GM12872 (cell line): ENCODE results near the gene PLA2G4E.

ENCODE experiments used
- TF ChIP-seq, protein P1 (sequence below): IDR thresholded peaks from 3 replicates; pipeline ENCODE4 v1.5.1; 2011; ENCODE audit warnings: low read depth, mild to moderate bottlenecking, low read length, moderate library complexity; ENCODE audit not compliant: insufficient read depth

The PLA2G4E gene

GRCh38 chr15:41932511-41933289 is 88.1 kb downstream of the PLA2G4E start:
- TF ChIP-seq, protein P1, sequence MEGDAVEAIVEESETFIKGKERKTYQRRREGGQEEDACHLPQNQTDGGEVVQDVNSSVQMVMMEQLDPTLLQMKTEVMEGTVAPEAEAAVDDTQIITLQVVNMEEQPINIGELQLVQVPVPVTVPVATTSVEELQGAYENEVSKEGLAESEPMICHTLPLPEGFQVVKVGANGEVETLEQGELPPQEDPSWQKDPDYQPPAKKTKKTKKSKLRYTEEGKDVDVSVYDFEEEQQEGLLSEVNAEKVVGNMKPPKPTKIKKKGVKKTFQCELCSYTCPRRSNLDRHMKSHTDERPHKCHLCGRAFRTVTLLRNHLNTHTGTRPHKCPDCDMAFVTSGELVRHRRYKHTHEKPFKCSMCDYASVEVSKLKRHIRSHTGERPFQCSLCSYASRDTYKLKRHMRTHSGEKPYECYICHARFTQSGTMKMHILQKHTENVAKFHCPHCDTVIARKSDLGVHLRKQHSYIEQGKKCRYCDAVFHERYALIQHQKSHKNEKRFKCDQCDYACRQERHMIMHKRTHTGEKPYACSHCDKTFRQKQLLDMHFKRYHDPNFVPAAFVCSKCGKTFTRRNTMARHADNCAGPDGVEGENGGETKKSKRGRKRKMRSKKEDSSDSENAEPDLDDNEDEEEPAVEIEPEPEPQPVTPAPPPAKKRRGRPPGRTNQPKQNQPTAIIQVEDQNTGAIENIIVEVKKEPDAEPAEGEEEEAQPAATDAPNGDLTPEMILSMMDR, result no peak

GRCh38 chr15:41932101-41932500 is 88.7 kb downstream of the PLA2G4E start:
- TF ChIP-seq, protein P1, result no peak
